HCT116 (cell line): ENCODE data around the gene UBQLN1. TPM values are rescaled to one million over a fixed set of nuclear protein-coding genes. Genes with fewer than 3 reads are reported as not detected.

Experiments
- ATAC-seq: fragments of 200-7000 bp; cut with Tn5 transposase; 2 replicates; pipeline ENCODE4 v1.9.1; 2020; ENCODE audit warnings: mild to moderate bottlenecking, moderate library complexity
- BruUV-seq: library from RNA; stranded (reverse); fragments of 400-500 nt; replicated peaks from 2 replicates; lab custom pipeline; 2021; lab: Mats Ljungman, UMichigan
- CTCF ChIA-PET: fragments of 300-600 bp; sonication (Branson Sonifier 250); formaldehyde crosslinking; loops from one replicate; lab custom pipeline; 2021; ENCODE audit warnings: antibody characterized with exemption; lab: Charles Lee
- POLR2A ChIA-PET: fragments of 300-600, 350-600 bp; sonication (Branson Sonifier 250); formaldehyde crosslinking; loops from one replicate; lab custom pipeline; 2021; ENCODE audit warnings: antibody characterized with exemption; lab: Charles Lee
- RAD21 ChIA-PET, 2 experiments: fragments of 300-600 bp; sonication (Branson Sonifier 250); formaldehyde crosslinking; loops; one replicate each; lab custom pipeline; 2023; ENCODE audit warnings: low total read pairs in 2 of 2; ENCODE audit not compliant: uncharacterized antibody in 2 of 2, unreplicated experiment in 2 of 2, low non-redundant PET in 1 of 2; lab: Charles Lee
- DNase-seq: peaks from one replicate; pipeline ENCODE4 v3.0.0-alpha.2; 2010; ENCODE audit warnings: low read depth, low spot score
- H2AFZ ChIP-seq: fragments of 200-600 bp; shearing (Covaris generic), sonication (generic); 2 replicates; pipeline ENCODE4 v1.6.1; 2017; ENCODE audit warnings: low read depth, mixed run types, mixed read lengths, antibody characterized with exemption, low read length; ENCODE audit not compliant: poor library complexity, severe bottlenecking
- H3K27ac ChIP-seq: 2 replicates; pipeline ENCODE4 v1.5.1; 2012; ENCODE audit warnings: low read depth, low read length
- H3K27me3 ChIP-seq: fragments of 200-600 bp; sonication (generic); 2 replicates; pipeline ENCODE4 v1.6.1; 2016; ENCODE audit warnings: mixed run types, low read length, mixed read lengths; ENCODE audit not compliant: insufficient read depth
- H3K36me3 ChIP-seq, 2 experiments: fragments of 200-500 bp in 1 of 2; fragments of 200-600 bp in 1 of 2; sonication (Bioruptor generic) in 1 of 2; sonication (generic) in 1 of 2; 2 replicates each; pipeline versions ENCODE4 v1.5.1 to v1.6.1; 2014 to 2016; ENCODE audit warnings: low read length in 2 of 2, inconsistent platforms in 1 of 2, mixed read lengths in 1 of 2, mixed run types in 1 of 2; ENCODE audit not compliant: insufficient read depth in 2 of 2, control insufficient read depth in 1 of 2
- H3K4me1 ChIP-seq, 2 experiments: fragments of 200-600 bp in 1 of 2; sonication (generic) in 1 of 2; 2 replicates each; pipeline versions ENCODE4 v1.5.1 to v1.6.1; 2012 to 2017; ENCODE audit warnings: low read length in 2 of 2, inconsistent platforms in 1 of 2, mild to moderate bottlenecking in 1 of 2, mixed read lengths in 1 of 2, mixed run types in 1 of 2, moderate library complexity in 1 of 2; ENCODE audit not compliant: insufficient read depth in 2 of 2, control insufficient read depth in 1 of 2
- H3K4me2 ChIP-seq: fragments of 200-600 bp; sonication (generic); 2 replicates; pipeline ENCODE4 v1.6.1; 2017; ENCODE audit warnings: mixed run types, low read length, mixed read lengths
- H3K4me3 ChIP-seq, 2 experiments: fragments of 200-600 bp in 1 of 2; sonication (generic) in 1 of 2; replicated peaks in 1 of 2; 2 replicates each; pipeline ENCODE4 v1.5.1; 2011 to 2016; ENCODE audit warnings: low read length in 2 of 2, control low read depth in 1 of 2, low read depth in 1 of 2, mild to moderate bottlenecking in 1 of 2, mixed read lengths in 1 of 2, mixed run types in 1 of 2
- H3K79me2 ChIP-seq: fragments of 200-600 bp; sonication (generic); 2 replicates; pipeline ENCODE4 v1.6.1; 2017; ENCODE audit warnings: mild to moderate bottlenecking, mixed run types, low read length, moderate library complexity, mixed read lengths; ENCODE audit not compliant: insufficient read depth
- H3K9ac ChIP-seq: fragments of 200-600 bp; sonication (generic); 2 replicates; pipeline ENCODE4 v1.6.1; 2016; ENCODE audit warnings: low read length, mixed read lengths
- H3K9me2 ChIP-seq: fragments of 200-600 bp; sonication (generic), shearing (Covaris generic); 2 replicates; pipeline ENCODE4 v1.6.1; 2017; ENCODE audit warnings: mixed run types, mild to moderate bottlenecking, moderate library complexity; ENCODE audit not compliant: insufficient read depth
- H3K9me3 ChIP-seq, 2 experiments: fragments of 200-500 bp in 1 of 2; fragments of 200-600 bp in 1 of 2; sonication (Bioruptor generic) in 1 of 2; sonication (generic) in 1 of 2; 2 replicates each; pipeline ENCODE4 v1.6.1; 2014 to 2017; ENCODE audit warnings: low read length in 2 of 2, mixed read lengths in 2 of 2, inconsistent platforms in 1 of 2, low read depth in 1 of 2, mild to moderate bottlenecking in 1 of 2, mixed run types in 1 of 2, moderate library complexity in 1 of 2; ENCODE audit not compliant: control insufficient read depth in 1 of 2, insufficient read depth in 1 of 2
- H4K20me1 ChIP-seq: fragments of 200-600 bp; sonication (generic), shearing (Covaris generic); 2 replicates; pipeline ENCODE4 v1.6.1; 2017; ENCODE audit warnings: mixed run types, mild to moderate bottlenecking, moderate library complexity; ENCODE audit not compliant: insufficient read depth
- ATF3 ChIP-seq: IDR thresholded peaks from 2 replicates; pipeline ENCODE4 v1.6.1; 2012
- CBX3 ChIP-seq: IDR thresholded peaks from 2 replicates; pipeline ENCODE4 v1.6.1; 2012; ENCODE audit warnings: low read depth
- CEBPB ChIP-seq: IDR thresholded peaks from 2 replicates; pipeline ENCODE4 v1.6.1; 2012; ENCODE audit warnings: low read depth
- ELF1 ChIP-seq: IDR thresholded peaks from 2 replicates; pipeline ENCODE4 v1.6.1; 2012; ENCODE audit warnings: low read depth, borderline replicate concordance
- EZH2 ChIP-seq: fragments of 200-600 bp; sonication (generic); IDR thresholded peaks from 2 replicates; pipeline ENCODE4 v1.6.1; 2017; ENCODE audit warnings: antibody characterized with exemption, mixed run types
- EZH2phosphoT487 ChIP-seq: fragments of 200-600 bp; IDR thresholded peaks from 2 replicates; pipeline ENCODE4 v1.6.1; 2018; ENCODE audit warnings: antibody characterized with exemption, borderline replicate concordance
- FOSL1 ChIP-seq: IDR thresholded peaks from 2 replicates; pipeline ENCODE4 v1.6.1; 2012; ENCODE audit warnings: low read depth
- JUND ChIP-seq: IDR thresholded peaks from 2 replicates; pipeline ENCODE4 v1.6.1; 2012
- POLR2A ChIP-seq: IDR thresholded peaks from 2 replicates; pipeline ENCODE4 v1.7.0; 2011; ENCODE audit warnings: borderline replicate concordance; ENCODE audit not compliant: insufficient read depth, insufficient read length; ENCODE audit errors: extremely low read depth
- POLR2AphosphoS5 ChIP-seq: IDR thresholded peaks from 2 replicates; pipeline ENCODE4 v1.6.1; 2011; ENCODE audit warnings: mild to moderate bottlenecking, low read depth, low read length, moderate library complexity
- RAD21 ChIP-seq: IDR thresholded peaks from 2 replicates; pipeline ENCODE4 v1.6.1; 2012; ENCODE audit warnings: low read depth, mild to moderate bottlenecking
- REST ChIP-seq: IDR thresholded peaks from 2 replicates; pipeline ENCODE4 v1.6.1; 2012; ENCODE audit warnings: low read depth
- SIN3A ChIP-seq: IDR thresholded peaks from 2 replicates; pipeline ENCODE4 v1.6.1; 2012; ENCODE audit warnings: low read depth
- SP1 ChIP-seq: IDR thresholded peaks from 2 replicates; pipeline ENCODE4 v1.6.1; 2012; ENCODE audit warnings: low read depth
- SRF ChIP-seq: IDR thresholded peaks from 2 replicates; pipeline ENCODE4 v1.6.1; 2012; ENCODE audit warnings: low read depth
- ZBTB33 ChIP-seq: IDR thresholded peaks from 2 replicates; pipeline ENCODE4 v1.6.1; 2011; ENCODE audit warnings: mild to moderate bottlenecking, low read length, moderate library complexity; ENCODE audit not compliant: insufficient replicate concordance; ENCODE audit errors: extremely low read depth
- ZFX ChIP-seq: fragments of 450-650 bp; IDR thresholded peaks from 2 replicates; pipeline ENCODE4 v1.6.1; 2017
- ZNF274 ChIP-seq: fragments of 200-500 bp; sonication (Bioruptor generic); IDR thresholded peaks from 2 replicates; pipeline ENCODE4 v1.6.1; 2014; ENCODE audit warnings: mild to moderate bottlenecking, low read depth, low read length, inconsistent platforms
- intact Hi-C: fragments of 100-400 bp; cut with micrococcal nuclease; formaldehyde crosslinking; loops from 2 replicates; pipeline ENCODE4 v1.10.0; 2022
- total RNA-seq: library from RNA; stranded (reverse); gene quantifications from one replicate; pipeline ENCODE4 v1.2.1, GENCODE V29; 2021; ENCODE audit not compliant: unreplicated experiment
- TF ChIP-seq, protein P1 (sequence below): IDR thresholded peaks from 2 replicates; pipeline ENCODE4 v1.6.1; 2012
- TF ChIP-seq, protein P2 (sequence below), 3 experiments: fragments of 200-600 bp in 1 of 3; sonication (generic) in 1 of 3; IDR thresholded peaks in 2 of 3; conservative IDR thresholded peaks in 1 of 3; 2 replicates each; pipeline ENCODE4 v1.5.1; 2012 to 2017; ENCODE audit warnings: low read depth in 2 of 3, low read length in 2 of 3, antibody characterized with exemption in 1 of 3, borderline replicate concordance in 1 of 3, control low read depth in 1 of 3, mild to moderate bottlenecking in 1 of 3, mixed read lengths in 1 of 3, mixed run types in 1 of 3, moderate library complexity in 1 of 3; ENCODE audit not compliant: insufficient read depth in 1 of 3

The UBQLN1 gene
- total RNA-seq, 1 experiment from 2014 or later, result 128 TPM

- TF ChIP-seq CEBPB (no peak), ZBTB33 (no peak), JUND (no peak), ZNF274 (no peak), SIN3A (no peak), ATF3 (no peak), POLR2AphosphoS5 (no peak), RAD21 (no peak), SP1 (no peak), ELF1 (no peak), ZFX (no peak), EZH2phosphoT487 (no peak), POLR2A (no peak), EZH2 (no peak), REST (no peak), CBX3 (no peak), FOSL1 (no peak), SRF (no peak)
- TF ChIP-seq, protein P1, sequence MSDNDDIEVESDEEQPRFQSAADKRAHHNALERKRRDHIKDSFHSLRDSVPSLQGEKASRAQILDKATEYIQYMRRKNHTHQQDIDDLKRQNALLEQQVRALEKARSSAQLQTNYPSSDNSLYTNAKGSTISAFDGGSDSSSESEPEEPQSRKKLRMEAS, result no peak
- TF ChIP-seq, protein P2, sequence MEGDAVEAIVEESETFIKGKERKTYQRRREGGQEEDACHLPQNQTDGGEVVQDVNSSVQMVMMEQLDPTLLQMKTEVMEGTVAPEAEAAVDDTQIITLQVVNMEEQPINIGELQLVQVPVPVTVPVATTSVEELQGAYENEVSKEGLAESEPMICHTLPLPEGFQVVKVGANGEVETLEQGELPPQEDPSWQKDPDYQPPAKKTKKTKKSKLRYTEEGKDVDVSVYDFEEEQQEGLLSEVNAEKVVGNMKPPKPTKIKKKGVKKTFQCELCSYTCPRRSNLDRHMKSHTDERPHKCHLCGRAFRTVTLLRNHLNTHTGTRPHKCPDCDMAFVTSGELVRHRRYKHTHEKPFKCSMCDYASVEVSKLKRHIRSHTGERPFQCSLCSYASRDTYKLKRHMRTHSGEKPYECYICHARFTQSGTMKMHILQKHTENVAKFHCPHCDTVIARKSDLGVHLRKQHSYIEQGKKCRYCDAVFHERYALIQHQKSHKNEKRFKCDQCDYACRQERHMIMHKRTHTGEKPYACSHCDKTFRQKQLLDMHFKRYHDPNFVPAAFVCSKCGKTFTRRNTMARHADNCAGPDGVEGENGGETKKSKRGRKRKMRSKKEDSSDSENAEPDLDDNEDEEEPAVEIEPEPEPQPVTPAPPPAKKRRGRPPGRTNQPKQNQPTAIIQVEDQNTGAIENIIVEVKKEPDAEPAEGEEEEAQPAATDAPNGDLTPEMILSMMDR (IDR thresholded peaks at IDR 0.05 in 2 of 3, conservative IDR thresholded peaks at IDR 0.05 in 1 of 3; ENCODE audit: borderline replicate concordance in 1 of 3, insufficient read depth in 1 of 3, low read depth in 2 of 3, low read length in 2 of 3), result no peak
- Histone ChIP-seq H3K9ac (no peak overlapping the region), H3K4me3 (no peak overlapping the region), H3K9me3 (no peaks in the 10 kb centered on the region), H3K4me1 (peaks cover under 1 to 8% of the 10 kb centered on the region in 2 experiments; a peak in 3 of 4 replicates), H3K79me2 (no peaks in the 10 kb centered on the region), H3K9me2 (no peaks in the 10 kb centered on the region), H3K27me3 (no peaks in the 10 kb centered on the region), H4K20me1 (no peaks in the 10 kb centered on the region), H2AFZ (no peak overlapping the region), H3K4me2 (no peak overlapping the region), H3K36me3 (no peaks in the 10 kb centered on the region), H3K27ac (no peak overlapping the region)
- DNase-seq (no peak), ATAC-seq (no peak)
- BruUV-seq, result no TSS peak
- intact Hi-C loops, result no loop called here
- ChIA-PET CTCF (no interaction called here), RAD21 (no interaction called here), POLR2A (no interaction called here)
Observed at GRCh38 chr9:83617299-83617698, 90.5 kb downstream of the UBQLN1 start.
